Measurements from ENCODE around the gene RBBP5. TPM values are rescaled to one million over a fixed set of nuclear protein-coding genes. Genes with fewer than 3 reads are reported as not detected.

The RBBP5 gene
- total RNA-seq, 1 experiment from 2014 or later, result 24.5 TPM

GRCh38 chr1:205107327-205107726, 14.5 kb downstream of the RBBP5 start:
- ATAC-seq (no peak), DNase-seq (ENCODE audit: low read depth, low spot score) (no peak)
- peaks cover 22 to 37% of the 10 kb centered on the region in 2 experiments; a peak in 3 of 4 replicates for H3K36me3 ChIP-seq (ENCODE audit: control insufficient read depth in 1 of 2, insufficient read depth in 2 of 2, low read length in 2 of 2)
- ChIA-PET RAD21 (ENCODE audit: low non-redundant PET in 1 of 2, low total read pairs in 2 of 2, uncharacterized antibody in 2 of 2, unreplicated experiment in 2 of 2) (no interaction called here), POLR2A (interaction anchor here (0.6 kb wide), 1 partner anchor 44 kb away, joined by 3 read pairs; no protein-coding TSS in a partner anchor), CTCF (no interaction called here)
- TF ChIP-seq FOSL1 (IDR thresholded peaks at IDR 0.05; ENCODE audit: low read depth) (no peak), ELF1 (IDR thresholded peaks at IDR 0.05; ENCODE audit: borderline replicate concordance, low read depth) (no peak), ZNF274 (IDR thresholded peaks at IDR 0.05; ENCODE audit: low read depth, low read length) (no peak), SIN3A (IDR thresholded peaks at IDR 0.05; ENCODE audit: low read depth) (no peak), POLR2AphosphoS5 (IDR thresholded peaks at IDR 0.05; ENCODE audit: low read depth, low read length) (no peak), CEBPB (IDR thresholded peaks at IDR 0.05; ENCODE audit: low read depth) (no peak), EZH2 (IDR thresholded peaks at IDR 0.05) (no peak), TCF7L2 (IDR thresholded peaks at IDR 0.05; ENCODE audit: borderline replicate concordance, extremely low read depth, insufficient read depth, insufficient read length) (no peak), EZH2phosphoT487 (IDR thresholded peaks at IDR 0.05; ENCODE audit: borderline replicate concordance) (no peak)
- TF ChIP-seq, protein P1, sequence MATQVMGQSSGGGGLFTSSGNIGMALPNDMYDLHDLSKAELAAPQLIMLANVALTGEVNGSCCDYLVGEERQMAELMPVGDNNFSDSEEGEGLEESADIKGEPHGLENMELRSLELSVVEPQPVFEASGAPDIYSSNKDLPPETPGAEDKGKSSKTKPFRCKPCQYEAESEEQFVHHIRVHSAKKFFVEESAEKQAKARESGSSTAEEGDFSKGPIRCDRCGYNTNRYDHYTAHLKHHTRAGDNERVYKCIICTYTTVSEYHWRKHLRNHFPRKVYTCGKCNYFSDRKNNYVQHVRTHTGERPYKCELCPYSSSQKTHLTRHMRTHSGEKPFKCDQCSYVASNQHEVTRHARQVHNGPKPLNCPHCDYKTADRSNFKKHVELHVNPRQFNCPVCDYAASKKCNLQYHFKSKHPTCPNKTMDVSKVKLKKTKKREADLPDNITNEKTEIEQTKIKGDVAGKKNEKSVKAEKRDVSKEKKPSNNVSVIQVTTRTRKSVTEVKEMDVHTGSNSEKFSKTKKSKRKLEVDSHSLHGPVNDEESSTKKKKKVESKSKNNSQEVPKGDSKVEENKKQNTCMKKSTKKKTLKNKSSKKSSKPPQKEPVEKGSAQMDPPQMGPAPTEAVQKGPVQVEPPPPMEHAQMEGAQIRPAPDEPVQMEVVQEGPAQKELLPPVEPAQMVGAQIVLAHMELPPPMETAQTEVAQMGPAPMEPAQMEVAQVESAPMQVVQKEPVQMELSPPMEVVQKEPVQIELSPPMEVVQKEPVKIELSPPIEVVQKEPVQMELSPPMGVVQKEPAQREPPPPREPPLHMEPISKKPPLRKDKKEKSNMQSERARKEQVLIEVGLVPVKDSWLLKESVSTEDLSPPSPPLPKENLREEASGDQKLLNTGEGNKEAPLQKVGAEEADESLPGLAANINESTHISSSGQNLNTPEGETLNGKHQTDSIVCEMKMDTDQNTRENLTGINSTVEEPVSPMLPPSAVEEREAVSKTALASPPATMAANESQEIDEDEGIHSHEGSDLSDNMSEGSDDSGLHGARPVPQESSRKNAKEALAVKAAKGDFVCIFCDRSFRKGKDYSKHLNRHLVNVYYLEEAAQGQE (IDR thresholded peaks at IDR 0.05; ENCODE audit: low read depth), result no peak
- TF ChIP-seq, protein P2, sequence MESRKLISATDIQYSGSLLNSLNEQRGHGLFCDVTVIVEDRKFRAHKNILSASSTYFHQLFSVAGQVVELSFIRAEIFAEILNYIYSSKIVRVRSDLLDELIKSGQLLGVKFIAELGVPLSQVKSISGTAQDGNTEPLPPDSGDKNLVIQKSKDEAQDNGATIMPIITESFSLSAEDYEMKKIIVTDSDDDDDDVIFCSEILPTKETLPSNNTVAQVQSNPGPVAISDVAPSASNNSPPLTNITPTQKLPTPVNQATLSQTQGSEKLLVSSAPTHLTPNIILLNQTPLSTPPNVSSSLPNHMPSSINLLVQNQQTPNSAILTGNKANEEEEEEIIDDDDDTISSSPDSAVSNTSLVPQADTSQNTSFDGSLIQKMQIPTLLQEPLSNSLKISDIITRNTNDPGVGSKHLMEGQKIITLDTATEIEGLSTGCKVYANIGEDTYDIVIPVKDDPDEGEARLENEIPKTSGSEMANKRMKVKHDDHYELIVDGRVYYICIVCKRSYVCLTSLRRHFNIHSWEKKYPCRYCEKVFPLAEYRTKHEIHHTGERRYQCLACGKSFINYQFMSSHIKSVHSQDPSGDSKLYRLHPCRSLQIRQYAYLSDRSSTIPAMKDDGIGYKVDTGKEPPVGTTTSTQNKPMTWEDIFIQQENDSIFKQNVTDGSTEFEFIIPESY (IDR thresholded peaks at IDR 0.05; ENCODE audit: extremely low read depth, insufficient replicate concordance, low read length), result no peak
- H2AFZ ChIP-seq (ENCODE audit: low read depth, low read length, poor library complexity, severe bottlenecking), result no peak overlapping the region
- no peak overlapping the region for H3K4me2 ChIP-seq (ENCODE audit: low read length)
- no peaks in the 10 kb centered on the region for H3K9me3 ChIP-seq (ENCODE audit: control insufficient read depth in 1 of 2, insufficient read depth in 1 of 2, low read depth in 1 of 2, low read length in 2 of 2)
- H4K20me1 ChIP-seq (ENCODE audit: insufficient read depth), result no peaks in the 10 kb centered on the region
- H3K27ac ChIP-seq (ENCODE audit: low read depth, low read length), result no peak overlapping the region
- no peaks in the 10 kb centered on the region for H3K27me3 ChIP-seq (ENCODE audit: insufficient read depth, low read length)
- H3K79me2 ChIP-seq (ENCODE audit: insufficient read depth, low read length), result peaks cover 44% of the 10 kb centered on the region
- no peak overlapping the region for H3K9ac ChIP-seq (ENCODE audit: low read length)
- no peaks in the 10 kb centered on the region for H3K4me1 ChIP-seq (ENCODE audit: control insufficient read depth in 1 of 2, insufficient read depth in 2 of 2, low read length in 2 of 2)
- no peaks in the 10 kb centered on the region for H3K9me2 ChIP-seq (ENCODE audit: insufficient read depth)
- BruUV-seq (replicated peaks), result no TSS peak
- no peak overlapping the region for H3K4me3 ChIP-seq (replicated peaks in 1 of 2; ENCODE audit: low read depth in 1 of 2, low read length in 2 of 2)
- intact Hi-C loops (cut with micrococcal nuclease), result no loop called here

Data from HCT116 (cell line).